Measurements from ENCODE around the gene CYP4B1.
"Not testable (repeated sequence)": the region's sequence is repeated elsewhere in the genome, so short reads cannot be mapped to it uniquely, and the experiment has no call there.

GRCh38 chr1:46857660-46858065 lies 58.8 kb downstream of the CYP4B1 start:
- not testable (repeated sequence) for TF ChIP-seq CTCF (IDR thresholded peaks at IDR 0.05; ENCODE audit: low read depth, low read length, missing input control); GABPA (IDR thresholded peaks at IDR 0.05 in 1 of 2, conservative IDR thresholded peaks at IDR 0.05 in 1 of 2); RAD21 (IDR thresholded peaks at IDR 0.05); SP1 (IDR thresholded peaks at IDR 0.05); TAF1 (conservative IDR thresholded peaks at IDR 0.05)
- TF ChIP-seq, protein P1, sequence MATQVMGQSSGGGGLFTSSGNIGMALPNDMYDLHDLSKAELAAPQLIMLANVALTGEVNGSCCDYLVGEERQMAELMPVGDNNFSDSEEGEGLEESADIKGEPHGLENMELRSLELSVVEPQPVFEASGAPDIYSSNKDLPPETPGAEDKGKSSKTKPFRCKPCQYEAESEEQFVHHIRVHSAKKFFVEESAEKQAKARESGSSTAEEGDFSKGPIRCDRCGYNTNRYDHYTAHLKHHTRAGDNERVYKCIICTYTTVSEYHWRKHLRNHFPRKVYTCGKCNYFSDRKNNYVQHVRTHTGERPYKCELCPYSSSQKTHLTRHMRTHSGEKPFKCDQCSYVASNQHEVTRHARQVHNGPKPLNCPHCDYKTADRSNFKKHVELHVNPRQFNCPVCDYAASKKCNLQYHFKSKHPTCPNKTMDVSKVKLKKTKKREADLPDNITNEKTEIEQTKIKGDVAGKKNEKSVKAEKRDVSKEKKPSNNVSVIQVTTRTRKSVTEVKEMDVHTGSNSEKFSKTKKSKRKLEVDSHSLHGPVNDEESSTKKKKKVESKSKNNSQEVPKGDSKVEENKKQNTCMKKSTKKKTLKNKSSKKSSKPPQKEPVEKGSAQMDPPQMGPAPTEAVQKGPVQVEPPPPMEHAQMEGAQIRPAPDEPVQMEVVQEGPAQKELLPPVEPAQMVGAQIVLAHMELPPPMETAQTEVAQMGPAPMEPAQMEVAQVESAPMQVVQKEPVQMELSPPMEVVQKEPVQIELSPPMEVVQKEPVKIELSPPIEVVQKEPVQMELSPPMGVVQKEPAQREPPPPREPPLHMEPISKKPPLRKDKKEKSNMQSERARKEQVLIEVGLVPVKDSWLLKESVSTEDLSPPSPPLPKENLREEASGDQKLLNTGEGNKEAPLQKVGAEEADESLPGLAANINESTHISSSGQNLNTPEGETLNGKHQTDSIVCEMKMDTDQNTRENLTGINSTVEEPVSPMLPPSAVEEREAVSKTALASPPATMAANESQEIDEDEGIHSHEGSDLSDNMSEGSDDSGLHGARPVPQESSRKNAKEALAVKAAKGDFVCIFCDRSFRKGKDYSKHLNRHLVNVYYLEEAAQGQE (IDR thresholded peaks at IDR 0.05), result not testable (repeated sequence)

All from liver (tissue), 3 donors.